ENCODE data around the gene SFXN3.
"Not testable (repeated sequence)": the region's sequence is repeated elsewhere in the genome, so short reads cannot be mapped to it uniquely, and the experiment has no call there.

The SFXN3 gene

DNA sequence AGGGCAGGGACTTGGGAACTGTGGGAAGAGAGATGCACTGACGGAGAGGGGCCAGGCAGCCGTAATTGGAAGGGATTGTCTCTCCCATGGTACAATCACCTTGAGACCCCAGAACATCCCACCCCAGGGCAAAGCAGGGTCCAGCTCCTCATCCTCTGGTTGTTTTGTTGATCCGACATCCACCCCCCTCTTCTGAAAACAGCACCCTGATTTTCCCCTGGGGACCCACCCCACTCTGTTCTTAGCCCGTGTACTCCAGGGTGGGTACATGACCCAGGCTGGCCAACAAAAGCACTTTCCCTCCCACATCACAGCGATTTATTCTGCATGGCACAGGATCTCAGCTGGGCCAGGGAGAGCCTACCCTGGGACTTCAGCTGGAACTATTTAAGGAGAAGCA lies 14.2 kb upstream of the SFXN3 start:
- DNase-seq = no peak

DNA sequence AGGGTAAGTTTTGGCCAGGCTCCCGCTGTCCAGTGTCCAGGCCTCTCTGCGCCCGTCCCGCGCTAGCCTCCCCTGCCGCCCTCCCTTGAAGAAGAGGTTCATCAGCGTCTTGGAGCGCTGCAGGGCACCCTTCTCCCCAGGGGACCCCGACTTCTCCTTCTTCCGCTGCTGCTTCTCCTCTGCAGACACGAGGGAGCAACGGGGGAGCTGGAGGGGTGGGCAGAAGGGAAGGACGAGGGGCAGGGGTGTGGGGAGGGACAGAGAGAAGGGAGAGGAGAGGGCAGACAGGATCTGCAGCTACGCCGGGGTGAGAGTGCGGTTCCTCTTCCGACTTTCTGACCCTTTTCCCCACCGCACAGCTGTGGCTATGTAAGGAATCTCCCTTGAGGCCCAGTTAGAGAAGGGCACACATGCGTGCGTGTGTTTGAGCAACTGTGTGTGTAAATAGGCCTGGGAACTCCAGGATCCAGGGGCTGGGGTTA lies 12.9 kb upstream of the SFXN3 start:
- no peak for DNase-seq

DNA sequence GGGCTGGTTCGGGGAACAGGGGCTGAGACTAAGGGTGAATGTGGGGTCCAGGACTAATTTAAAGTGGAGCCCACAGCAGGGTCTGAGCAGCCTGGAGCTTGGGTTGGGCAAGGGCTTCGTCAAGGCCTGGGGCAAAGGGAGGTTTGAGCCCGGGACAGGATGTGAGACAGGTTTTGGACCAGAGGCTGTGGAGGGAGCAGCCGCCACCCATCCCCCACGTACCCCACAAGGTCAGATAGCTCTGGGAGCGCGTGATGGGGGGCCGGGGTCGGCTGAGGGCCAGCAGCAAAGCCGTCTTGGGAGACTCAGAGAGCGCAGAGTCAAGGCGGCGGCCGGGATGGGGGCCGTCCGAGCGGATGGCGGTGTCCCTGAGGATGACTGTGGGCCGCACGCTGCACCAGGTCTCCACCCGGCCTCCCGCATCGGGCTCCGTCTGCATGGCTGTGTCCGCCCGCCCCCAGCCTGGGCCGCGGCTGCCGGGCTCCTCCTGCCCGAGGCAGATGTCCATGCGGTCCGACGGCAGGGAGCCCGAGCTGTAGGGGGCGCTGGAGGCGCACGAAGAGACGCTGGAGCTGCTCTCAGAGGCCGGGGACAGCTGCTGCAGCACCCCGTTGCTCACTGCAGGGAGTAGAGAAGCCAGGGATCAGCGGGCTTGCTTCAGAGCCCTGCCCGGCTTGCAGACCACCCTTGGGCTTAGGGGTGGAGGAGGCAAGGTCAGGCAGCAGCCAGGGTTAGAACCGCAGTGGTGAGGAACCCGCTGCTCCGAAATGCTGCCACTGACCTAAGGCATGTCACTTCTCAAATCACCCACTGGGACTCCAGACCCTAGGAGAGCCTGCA lies 12.2 kb upstream of the SFXN3 start:
- peak; percentile 67 for DNase-seq

DNA sequence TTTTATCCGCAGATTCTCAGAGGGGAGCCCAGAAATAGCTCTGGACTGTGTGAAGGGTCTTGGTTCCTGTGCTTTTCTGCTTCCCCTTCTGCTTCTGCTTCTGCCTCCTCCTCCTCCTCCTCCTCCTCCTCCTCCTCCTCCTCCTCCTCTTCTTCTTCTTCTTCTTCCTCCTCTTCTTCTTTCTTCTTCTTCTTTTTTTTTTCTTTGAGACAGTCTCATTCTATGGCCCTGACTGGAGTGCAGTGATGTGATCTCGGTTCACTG lies 11.7 kb upstream of the SFXN3 start:
- DNase-seq = no peak

DNA sequence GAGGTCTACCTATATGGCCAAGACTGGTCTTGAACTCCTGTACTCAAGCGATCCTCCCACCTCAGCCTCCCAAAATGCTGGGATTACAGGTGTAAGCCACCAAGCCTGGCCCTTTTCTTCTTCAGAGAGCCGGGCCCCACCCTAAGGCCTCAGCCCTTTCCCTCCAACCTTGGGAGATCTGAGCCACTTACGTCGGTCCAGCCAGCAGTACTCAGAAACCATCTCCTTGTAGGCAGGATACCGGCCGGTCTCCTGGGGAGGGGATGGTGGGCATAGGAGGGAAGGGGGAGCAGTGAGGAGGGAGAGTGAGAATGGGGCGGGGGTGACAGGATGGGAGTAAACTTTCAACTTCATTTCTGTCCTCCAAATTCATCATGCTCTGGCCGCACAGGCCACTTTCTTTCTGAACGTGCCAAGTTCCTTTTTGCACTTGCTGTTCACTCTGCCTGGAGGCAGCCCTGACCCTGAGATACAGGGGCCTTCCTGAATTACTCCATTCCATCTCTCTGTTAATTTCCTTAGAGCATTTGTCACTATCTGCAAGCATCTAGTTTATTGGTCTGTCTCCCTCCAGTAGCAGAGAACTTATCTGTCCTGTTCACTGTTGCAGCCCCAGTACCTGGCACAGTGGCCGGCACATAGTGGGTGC lies 10.5 kb upstream of the SFXN3 start:
- no peak for DNase-seq

DNA sequence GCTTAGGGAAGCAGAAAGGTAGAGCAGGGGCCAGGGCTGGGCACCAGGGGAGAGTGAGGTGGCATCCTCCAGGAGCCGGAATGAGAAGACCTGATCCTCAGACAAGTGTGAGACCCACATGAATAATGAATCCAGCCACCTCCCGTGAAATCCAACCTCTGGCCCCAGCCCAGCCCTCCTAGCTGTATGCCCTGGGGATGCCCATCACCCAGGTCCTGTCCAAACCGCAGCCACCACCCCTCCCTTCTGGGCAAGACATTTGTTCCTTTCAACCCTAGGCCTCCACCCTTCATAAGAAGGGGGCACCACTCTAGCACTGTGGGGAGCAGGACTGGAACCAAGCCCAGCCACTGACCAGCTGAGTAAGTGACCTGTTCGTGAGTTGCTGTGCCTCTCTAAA lies 9.8 kb upstream of the SFXN3 start:
- DNase-seq = no peak

DNA sequence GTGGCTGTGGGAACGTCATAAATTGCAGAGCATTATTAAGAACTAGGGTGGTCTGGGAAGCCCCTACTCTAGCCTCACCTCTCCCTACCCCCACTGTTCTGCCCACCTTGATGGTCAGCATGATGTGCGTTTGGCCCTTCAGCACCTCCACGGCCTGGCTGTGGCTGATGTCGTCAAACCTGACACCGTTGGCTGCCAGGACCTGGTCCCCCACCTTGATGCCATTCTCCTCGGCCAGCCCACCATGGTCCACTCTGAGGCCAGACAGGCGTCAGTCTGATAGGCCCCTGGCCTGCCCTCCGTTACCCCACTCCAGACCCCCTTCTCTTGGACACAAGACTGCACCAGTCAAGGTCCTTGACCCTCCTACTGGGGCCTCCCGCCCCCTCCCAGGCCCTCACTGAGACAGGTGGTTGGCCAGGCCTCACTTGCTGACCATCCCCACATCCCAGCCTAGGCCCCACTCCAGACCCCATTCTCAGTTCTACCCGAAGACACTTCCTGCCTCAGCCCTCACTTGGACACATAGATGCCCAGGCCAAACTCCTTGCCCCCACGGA lies 9.3 kb upstream of the SFXN3 start:
- DNase-seq = no peak

DNA sequence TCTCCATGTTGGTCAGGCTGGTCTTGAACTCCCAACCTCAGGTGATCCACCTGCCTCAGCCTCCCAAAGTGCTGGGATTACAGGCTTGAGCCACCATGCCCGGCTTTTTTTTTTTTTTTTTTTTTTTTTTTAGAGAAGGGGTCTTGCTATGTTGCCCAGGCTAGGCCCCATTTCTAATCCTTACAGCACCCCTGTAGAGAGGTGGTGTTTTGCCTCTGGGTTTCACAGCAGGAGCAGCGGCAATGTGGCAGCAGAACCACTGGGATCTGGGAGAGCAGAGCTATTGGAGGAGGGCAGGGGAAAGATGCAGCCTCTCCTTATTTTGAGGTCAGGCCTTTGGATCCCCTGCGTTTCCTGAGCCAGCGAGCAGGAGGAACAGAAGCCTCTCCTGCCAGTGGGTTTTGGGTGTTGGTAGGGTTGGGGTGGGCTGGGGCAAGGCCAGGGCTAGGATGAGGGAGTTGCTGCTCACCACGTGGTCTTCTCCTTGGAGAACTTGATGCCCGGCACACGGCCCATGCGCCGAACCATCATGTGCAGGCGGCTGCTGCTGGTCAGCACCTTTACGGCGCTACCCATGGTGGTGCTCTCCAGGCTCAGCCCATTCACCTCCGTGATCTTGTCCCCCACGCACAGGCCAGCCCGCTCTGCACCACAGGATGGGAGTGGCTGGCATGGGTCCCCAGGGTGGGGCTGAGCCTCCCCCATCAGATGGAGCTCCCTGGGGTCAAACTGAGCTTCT lies 7.9 kb upstream of the SFXN3 start:
- DNase-seq = no peak

DNA sequence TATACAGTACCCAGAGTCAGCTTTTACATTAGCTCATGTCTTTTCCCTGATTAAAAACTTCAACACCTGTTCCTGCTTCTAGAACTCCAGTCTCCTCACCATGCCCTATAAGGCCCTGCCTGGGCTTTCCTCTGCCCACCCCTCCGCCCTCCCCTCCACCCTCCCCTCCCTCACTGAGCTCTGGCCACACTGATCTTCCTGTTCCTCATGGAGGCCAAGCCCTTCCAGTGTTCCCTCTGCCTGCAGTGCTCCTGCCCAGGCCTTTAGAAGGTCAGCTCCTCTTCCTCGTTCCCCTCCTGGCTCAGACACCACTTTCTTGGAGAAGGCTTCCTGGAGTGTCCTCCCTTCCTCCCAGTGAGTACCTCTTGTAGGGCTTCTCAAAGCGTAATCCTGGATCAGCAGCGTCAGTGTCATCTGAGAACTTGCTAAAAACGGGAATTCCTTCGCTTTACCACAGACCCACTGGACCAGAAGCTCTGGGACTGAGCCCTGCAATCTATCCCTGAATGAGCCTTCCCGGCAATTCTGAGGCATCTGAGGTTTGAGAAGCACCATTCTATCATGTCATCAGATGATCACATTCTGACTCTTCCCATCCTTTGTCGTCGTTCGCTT lies 3.8 kb upstream of the SFXN3 start:
- no peak for DNase-seq

DNA sequence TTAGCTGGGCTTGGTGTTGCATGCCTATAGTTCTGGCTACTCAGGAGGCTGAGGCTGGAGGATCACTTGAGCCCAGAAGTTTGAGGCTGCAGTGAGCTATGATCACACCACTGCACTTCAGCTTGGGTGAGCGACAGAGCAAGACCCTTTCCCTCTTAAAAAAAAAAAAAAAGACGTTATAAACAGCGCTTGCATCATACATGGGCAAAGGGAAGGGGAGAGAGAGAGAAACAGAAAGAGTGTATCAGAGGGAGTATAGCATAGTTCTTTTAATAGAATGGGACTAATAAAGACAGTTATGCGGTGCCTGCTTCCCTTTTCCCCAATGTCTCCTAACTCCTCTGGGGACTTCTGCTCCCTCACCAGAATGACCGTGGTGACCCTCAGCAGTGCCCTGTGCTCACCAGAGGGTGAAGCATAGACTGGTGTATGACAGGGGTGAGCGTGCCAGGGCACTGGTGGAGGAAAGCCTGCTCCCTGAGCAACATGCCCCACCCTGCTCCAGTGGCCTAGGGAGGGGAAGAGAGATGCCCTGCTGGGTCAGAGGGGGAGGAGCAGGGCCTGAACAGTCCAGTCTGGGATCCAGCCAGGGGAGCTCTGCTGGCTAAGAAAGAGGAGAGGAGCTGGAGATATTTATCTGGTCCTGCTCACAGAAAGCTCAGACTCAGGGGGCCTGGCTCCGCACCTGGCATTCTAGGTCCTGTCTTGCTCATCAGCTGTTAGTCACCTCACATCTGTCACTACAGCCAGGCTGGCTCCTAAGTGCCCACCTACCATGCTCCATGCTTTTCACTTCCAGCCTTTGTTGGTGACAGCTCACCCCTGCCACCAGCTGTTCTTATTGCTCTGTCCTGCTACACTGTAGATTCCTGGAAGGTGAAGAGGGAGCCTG lies 2.3 kb upstream of the SFXN3 start:
- DNase-seq = no peak

DNA sequence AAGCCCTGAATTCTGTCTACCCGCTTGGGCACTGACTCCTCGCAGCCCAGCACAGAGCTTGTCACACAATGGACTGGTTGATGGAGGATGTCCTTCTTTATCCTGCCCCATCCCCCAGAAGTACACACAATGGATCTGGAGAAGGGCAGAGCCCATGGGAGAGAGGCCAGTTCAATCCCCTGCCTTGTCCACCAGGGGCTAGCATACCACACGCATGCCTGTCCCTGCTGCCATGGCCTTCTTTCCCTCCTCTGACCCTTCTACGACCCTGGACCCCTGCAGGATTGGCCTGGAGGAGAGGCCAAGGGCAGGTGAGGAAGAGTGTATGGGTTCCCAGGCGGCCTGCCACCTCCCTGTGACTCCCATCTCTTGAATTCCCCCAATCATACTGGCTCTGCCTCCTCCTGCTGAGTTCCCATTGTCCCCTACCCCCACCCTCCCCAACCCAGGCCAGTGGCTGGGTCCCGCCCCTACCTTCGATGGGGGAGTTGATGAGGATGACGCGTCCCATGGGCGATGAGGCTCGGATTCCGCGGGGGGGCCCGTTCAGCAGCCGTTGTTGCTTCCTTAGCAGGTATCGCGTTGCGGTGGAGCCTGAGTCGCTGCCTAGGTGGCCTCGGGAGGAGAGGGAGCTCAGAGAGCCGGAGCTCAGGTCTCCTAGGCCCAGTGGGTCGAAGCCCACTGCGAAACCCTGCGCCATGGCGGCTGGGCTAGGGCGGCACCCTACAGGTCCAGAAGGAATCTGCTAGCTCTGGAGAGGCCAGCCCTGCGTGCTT lies 1.3 kb upstream of the SFXN3 start:
- no peak for DNase-seq

DNA sequence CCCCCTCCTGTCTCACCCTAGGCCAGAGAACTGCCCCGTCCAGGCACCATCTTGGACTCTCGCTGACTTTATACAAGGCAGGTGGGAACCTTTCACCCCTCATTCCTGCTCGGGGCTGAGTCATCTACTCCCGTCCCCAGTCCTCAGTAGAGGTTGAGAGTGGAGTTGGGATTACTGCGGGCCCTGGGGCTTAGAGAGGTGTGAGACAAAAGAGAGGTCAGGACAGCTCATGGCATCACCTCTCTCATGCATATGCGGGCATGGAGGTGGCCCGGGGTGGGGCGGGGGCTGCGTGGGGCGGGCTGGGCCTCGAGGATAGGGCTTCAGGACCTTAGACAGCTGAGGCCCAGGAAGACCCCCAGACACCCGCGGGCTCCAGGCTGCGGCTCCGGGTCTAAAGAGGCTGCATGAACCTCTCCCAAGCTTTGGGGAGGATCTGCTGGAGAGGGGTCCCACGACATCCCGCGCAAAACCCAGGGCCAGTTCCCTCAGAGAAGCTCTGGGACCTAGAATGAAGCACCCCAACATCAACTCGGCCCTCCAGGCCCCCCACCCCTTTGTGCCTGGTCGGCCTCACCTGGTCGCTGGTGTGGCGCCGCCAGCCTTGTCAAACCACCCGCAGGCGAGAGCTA lies 422 bp upstream of the SFXN3 start:
- no peak for DNase-seq

DNA sequence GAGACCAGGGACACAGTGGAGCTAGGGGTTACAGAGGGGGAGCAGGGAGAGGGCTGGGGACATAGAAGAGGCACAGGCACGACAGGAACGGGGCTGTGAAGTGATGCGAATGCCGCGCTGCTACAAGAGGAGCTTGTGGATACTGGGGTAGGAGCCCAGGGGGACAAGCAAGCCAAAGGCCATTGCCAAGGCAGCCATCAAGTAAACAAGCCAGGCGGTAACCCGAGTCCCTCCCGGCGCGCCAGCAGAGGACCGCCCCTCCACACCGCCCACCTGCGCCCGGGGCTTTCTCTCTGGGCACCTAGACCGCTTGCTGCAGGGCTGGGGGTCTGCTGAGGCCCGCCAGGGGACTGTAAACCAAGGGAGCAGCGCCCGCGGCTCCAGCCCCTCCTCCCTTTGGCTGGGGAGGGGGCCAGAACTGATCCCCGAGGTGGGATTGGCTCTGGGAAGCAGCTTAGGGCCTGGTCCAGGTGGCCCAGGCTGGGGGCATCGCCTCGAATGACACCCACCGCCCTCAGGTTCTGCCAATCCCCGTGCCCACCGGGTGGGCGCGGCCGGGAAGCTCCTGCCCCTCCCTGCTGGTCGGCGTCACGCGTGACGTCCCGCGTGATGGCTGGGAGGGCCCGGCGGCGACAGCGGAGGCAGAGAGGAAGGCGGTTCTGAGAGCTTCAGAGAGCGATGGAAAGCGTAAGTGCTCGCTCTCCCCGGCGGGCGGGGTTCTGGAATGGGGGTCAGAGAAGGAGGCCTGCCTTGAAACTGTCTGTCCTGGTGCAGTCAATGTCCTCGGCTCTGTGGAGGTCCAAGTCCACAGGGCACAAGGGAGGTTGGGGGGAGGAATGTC lies 982 bp downstream of the SFXN3 start:
- DNase-seq = peak; percentile 34

DNA sequence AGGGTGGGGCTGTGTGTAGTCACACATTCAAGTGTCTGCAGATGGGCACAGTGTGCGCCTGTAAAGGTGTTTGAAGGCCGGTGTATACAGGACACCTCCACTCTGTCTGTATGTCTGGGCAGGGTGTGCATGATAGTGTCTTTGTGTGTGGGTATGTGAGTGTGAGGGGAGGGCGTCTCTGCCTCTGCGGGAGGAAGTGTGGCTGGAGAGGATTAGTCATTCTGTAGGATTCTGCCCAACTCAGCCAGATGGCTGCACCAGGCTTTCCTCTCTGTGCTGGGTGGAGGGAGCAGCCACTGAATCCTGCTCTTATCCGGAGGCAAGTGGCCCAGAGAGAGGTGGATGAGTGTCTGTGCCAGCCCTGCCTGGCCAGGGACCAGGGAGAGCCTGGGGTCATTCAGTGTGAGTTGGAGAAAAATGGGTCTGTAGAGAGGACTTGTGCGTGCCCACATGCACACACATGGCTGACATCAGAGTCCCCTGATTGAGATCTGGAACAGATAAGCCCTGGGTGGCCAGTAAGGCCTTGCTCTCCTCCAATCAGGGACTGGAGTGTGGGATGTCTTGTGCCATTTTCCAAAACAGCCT lies 1.7 kb downstream of the SFXN3 start:
- DNase-seq = no peak

DNA sequence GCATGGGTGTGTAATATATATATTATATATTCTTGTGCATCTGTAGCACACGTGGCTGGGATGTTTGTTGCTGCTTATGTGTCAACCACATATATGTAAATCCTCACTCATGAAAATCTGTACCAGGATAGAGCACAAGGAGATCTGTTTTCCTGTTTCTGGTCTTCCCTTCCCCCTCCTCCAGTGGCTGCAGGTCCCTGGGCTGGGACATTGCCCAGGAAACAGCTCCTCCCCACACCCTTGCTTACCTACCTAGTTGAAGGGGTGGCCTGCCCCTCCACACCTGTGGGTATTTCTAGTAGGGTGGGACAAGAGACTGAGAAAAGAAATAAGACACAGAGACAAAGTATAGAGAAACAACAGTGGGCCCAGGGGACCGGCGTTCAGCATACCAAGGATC lies 2.2 kb downstream of the SFXN3 start:
- DNase-seq = no peak

DNA sequence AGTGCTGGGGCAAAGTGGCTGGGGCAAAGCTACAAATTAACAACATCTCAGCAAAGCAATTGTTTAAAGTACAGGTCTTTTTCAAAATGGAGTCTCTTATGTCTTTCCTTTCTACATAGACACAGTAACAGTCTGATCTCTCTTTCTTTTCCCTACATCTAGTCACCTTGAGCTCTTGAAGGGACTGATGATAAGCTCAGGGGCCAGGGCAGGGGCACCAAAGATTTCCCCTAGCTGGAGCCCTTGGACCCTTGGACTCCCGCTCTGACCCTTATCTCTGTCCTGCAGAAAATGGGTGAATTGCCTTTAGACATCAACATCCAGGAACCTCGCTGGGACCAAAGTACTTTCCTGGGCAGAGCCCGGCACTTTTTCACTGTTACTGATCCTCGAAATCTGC lies 3.4 kb downstream of the SFXN3 start:
- not testable (repeated sequence) for DNase-seq

DNA sequence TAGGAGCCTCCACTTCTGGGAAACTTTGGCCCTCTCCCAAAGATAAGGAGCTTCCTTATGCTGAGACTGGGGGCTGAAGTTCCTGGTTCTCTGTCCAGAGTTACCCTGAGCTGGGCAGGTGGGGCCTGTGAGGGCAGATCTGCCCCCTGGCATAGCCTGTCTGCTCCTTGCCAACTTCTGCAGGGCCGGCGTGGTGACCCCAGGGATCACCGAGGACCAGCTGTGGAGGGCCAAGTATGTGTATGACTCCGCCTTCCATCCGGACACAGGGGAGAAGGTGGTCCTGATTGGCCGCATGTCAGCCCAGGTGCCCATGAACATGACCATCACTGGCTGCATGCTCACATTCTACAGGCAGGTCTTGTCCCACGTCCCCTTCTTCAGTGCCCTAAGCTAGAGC lies 4.3 kb downstream of the SFXN3 start:
- no peak for DNase-seq

DNA sequence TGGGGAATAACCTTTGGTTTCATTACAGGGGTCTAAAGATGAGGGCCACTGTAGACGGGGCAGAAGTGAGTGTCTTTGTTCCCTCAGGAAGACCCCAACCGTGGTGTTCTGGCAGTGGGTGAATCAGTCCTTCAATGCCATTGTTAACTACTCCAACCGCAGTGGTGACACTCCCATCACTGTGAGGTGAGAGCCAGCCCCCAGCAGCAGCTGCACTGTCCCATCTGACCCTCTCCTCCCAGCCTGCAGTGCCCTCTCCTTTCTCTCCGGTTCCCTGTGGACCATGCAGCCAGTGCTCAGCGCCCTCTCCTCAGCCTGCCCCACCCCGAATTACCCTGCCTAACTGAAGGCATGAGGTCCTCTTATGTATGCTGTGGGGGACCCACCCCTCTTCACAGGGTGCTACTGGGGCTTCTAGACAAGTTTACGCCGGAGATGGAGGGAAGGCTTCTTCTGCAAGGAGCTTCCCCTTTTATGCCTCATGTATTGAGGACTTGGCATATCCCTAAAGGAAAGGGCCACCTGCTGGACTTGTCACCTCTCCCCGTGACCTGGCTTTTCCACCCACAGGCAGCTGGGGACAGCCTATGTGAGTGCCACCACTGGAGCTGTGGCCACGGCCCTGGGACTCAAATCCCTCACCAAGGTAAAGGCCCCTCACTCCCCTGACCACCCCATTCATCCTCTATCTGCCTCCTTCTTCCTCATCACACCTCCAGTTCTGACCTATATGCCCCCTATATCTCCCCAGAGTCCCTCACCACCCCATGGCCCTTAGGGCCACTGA lies 5.1 kb downstream of the SFXN3 start:
- no peak for DNase-seq

DNA sequence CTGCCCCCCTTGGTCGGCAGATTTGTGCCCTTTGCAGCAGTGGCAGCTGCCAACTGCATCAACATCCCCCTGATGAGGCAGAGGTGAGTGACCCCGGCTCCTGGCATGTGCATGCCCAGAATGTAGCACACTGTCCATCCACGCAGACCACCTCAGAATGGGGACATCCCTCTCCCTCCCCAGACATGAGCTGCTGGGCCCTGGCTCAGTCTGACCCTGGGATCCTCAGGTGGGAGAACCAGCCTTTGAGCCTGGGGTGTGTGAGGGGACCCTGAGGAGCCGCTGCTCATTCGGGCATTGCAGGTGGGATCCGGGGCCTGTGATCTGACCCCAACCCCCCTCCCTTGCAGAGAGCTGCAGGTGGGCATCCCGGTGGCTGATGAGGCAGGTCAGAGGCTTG lies 5.7 kb downstream of the SFXN3 start:
- DNase-seq = no peak

Measured in NCI-H345 (cell line).